AG09309 (cell line): ENCODE measurements around the gene PTGER1.
A peak's percentile ranks its signal among the peaks of the same experiment; 100 is the strongest.

Source experiments
- DNase-seq: peaks from one replicate; pipeline ENCODE4 v3.0.0-alpha.2; 2010; ENCODE audit warnings: low read depth
- H3K4me3 ChIP-seq: 2 replicates; pipeline ENCODE4 v1.5.1; 2011; ENCODE audit warnings: mild to moderate bottlenecking, low read depth, low read length, moderate library complexity; ENCODE audit not compliant: control insufficient read depth
- CTCF ChIP-seq: IDR thresholded peaks from 2 replicates; pipeline ENCODE4 v1.5.1; 2011; ENCODE audit warnings: mild to moderate bottlenecking, low read depth, low read length, inconsistent platforms; ENCODE audit not compliant: insufficient read depth, control insufficient read depth; ENCODE audit errors: missing control alignments

Gene PTGER1

DNA sequence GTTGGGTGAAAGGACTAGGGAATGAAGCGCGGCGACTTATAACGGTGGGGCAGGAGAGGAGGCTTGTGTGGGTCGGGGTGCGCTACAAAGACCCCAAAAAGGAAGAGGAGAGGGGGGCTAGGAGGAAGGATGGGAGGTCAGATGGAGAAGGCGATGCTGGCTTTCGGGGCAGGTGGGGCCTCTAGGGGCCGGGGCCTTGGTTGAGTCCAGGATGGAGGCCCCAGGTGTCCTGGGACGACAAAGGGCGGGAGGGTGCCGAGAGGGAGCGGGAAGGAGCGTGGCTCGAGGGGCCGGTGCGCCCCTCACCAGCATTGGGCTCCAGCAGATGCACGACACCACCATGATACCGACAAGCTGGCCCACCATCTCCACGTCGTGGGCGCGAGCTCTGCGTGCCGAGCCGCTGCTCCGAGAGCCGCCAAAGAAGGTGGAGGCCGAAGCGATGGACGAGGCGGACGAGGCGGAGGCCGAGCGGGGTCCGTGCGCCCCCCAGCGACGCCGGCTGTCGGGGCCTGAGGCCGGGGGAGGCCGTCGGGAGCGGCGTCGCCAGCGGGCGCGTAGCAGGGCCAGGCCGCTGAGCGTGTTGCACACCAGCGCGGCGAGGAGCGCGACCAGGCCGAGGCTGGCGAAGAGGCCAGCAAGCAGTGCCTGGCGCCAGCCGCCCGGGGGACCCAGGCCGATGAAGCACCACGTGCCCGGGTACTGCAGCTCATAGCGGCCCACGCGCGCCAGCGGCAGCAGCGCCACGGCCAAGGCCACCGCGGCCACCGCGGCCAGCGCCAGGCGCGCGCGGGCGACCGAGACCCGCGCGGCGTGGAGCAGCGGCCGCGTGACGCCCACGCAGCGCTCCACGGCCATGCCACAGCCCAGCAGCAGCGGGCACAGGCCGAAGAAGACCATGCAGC, 1.8 kb downstream of the PTGER1 start:
- no peak overlapping the region for H3K4me3 ChIP-seq
- TF ChIP-seq CTCF = no peak
- no peak for DNase-seq

- TF ChIP-seq CTCF = peak; percentile 88
- H3K4me3 ChIP-seq = no peak overlapping the region
- no peak for DNase-seq
Observed at GRCh38 chr19:14472202-14472938, 2.8 kb downstream of the PTGER1 start.

- DNase-seq = no peak
- TF ChIP-seq CTCF = no peak
- H3K4me3 ChIP-seq = no peak overlapping the region
Observed at GRCh38 chr19:14471436-14472187, 3.5 kb downstream of the PTGER1 start.

DNA sequence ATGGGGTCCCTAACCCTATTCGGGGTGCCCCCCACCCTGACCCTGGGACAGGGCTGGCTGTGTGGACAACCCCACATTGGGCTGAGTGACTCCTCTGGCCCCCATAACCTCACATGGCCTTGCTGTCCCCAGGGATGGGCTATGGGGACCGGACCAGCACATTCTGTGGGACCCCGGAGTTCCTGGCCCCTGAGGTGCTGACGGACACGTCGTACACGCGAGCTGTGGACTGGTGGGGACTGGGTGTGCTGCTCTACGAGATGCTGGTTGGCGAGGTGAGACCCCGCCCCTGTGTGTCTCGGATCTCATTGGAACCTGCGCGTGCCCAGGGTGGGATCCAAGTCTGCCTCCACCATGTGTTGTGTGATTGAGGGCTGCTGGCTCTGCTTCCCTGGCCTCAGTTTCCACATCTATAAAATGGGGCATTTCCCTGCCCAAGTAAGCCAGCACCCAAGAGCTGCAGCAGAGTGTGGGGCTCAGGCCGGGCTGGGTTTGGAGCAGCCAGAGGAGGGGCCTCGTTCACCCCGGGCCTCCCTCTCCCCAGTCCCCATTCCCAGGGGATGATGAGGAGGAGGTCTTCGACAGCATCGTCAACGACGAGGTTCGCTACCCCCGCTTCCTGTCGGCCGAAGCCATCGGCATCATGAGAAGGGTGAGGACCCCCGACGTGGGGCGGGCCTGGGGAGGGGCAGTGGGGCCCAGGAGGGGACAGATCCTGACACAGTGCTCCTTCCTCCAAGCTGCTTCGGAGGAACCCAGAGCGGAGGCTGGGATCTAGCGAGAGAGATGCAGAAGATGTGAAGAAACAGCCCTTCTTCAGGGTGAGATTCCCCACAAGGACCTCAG, 4.9 kb downstream of the PTGER1 start:
- H3K4me3 ChIP-seq = no peak overlapping the region
- no peak for DNase-seq
- TF ChIP-seq CTCF = no peak

DNA sequence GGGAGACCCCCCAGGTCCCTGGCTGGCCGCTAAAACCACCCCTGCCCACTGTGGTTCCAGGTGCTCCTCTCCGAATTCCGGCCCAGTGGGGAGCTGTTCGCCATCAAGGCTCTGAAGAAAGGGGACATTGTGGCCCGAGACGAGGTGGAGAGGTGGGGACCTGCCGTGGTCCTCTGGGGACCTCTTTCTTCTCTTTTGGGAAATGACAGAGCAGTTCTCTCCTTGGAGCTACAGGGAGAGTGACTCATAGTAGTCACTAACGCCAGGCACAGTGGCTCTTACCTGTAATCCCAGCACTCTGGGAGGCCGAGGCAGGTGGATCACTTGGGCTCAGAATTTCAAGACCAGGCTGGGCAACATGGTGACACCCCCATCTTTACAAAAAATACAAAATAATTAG, 7.3 kb downstream of the PTGER1 start:
- TF ChIP-seq CTCF = peak; percentile 15
- DNase-seq = no peak
- H3K4me3 ChIP-seq = no peak overlapping the region
